Measurements from ENCODE around the gene EPOP.

DNA sequence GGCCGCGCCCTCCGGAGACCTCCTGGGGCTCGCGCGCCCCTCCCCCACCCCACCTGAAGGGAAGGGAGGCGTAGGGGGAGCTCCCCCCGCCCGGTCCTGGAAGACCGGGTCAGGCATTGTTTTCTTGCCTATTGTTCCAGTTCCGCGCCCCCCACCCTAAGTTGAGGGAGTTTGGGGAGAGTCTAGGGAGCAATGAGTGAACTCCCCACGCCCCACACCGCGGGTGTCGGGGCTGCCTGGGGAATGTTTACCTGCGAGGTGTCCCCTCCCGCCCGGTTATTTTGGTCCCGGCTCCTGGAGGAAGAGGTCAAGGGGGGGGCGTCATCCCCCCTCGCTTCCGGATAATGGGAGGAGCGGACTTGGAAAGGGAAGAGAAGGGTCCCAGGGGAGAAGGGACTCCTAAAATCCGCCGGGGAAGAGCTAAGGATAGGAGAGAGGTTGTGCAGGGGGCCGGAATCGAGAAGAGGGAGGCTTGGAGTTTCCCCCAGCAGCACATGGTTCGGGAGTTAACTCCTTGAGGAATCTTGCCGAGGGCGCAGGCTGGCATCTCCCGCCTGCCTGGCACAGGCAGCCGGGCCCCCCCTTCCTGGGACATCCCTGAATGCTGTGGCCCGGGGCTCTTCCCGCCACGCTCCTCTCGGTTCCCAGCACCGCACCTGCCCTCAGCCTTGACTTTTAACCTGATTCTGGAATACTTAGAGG lies 31.2 kb upstream of the EPOP start:
- TF ChIP-seq, protein P1, sequence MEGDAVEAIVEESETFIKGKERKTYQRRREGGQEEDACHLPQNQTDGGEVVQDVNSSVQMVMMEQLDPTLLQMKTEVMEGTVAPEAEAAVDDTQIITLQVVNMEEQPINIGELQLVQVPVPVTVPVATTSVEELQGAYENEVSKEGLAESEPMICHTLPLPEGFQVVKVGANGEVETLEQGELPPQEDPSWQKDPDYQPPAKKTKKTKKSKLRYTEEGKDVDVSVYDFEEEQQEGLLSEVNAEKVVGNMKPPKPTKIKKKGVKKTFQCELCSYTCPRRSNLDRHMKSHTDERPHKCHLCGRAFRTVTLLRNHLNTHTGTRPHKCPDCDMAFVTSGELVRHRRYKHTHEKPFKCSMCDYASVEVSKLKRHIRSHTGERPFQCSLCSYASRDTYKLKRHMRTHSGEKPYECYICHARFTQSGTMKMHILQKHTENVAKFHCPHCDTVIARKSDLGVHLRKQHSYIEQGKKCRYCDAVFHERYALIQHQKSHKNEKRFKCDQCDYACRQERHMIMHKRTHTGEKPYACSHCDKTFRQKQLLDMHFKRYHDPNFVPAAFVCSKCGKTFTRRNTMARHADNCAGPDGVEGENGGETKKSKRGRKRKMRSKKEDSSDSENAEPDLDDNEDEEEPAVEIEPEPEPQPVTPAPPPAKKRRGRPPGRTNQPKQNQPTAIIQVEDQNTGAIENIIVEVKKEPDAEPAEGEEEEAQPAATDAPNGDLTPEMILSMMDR (conservative IDR thresholded peaks at IDR 0.05; ENCODE audit: low read depth, low read length) = no peak
- no peak for TF ChIP-seq EZH2 (IDR thresholded peaks at IDR 0.05; ENCODE audit: borderline replicate concordance, low read depth, low read length, poor library complexity, severe bottlenecking)

Measured in A673 (cell line).